GF-D8 (cell line): Measurements from ENCODE around the gene TNFAIP1.

Source experiments
- DNase-seq: peaks from one replicate; lab custom pipeline; 2025; lab: John Stamatoyannopoulos, UW

TNFAIP1 gene

GRCh38 chr17:28371245-28372202 lies 36.0 kb downstream of the TNFAIP1 start, which contains the start of gene SARM1:
SARM1 (plus strand) TSS chr17:28371694; CDS start chr17:28372033, 339 bp downstream.
- no peak for DNase-seq

DNA sequence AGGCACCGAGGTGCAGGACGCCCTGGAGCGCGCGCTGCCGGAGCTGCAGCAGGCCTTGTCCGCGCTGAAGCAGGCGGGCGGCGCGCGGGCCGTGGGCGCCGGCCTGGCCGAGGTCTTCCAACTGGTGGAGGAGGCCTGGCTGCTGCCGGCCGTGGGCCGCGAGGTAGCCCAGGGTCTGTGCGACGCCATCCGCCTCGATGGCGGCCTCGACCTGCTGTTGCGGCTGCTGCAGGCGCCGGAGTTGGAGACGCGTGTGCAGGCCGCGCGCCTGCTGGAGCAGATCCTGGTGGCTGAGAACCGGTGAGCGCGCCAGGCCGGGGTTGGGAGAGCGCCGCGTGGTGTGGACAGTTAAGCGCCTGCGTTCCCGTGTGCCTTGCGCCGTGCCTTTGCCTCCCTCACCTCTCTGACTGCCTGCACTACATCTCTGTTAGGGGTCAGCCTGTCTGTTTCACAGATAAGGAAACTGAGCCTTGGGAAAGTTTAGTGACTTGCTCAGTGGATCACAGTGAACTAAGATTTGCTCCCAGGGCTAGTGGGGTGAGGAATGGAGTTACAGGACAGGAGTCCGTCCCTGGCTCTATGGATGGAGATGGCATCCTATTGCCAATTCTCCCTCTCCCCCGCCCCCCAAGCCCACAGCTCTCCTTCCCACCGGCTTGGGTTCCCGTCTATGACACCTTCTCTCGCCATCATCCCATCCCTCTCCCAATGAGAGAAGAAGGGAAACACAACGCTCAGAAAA lies 36.8 kb downstream of the TNFAIP1 start:
- no peak for DNase-seq

- no peak for DNase-seq
Measured at GRCh38 chr17:28372945-28373274, 37.3 kb downstream of the TNFAIP1 start.

- DNase-seq: no peak
Measured at GRCh38 chr17:28379814-28380801, 44.5 kb downstream of the TNFAIP1 start.

- no peak for DNase-seq
Measured at GRCh38 chr17:28381141-28381825, 45.7 kb downstream of the TNFAIP1 start.

DNA sequence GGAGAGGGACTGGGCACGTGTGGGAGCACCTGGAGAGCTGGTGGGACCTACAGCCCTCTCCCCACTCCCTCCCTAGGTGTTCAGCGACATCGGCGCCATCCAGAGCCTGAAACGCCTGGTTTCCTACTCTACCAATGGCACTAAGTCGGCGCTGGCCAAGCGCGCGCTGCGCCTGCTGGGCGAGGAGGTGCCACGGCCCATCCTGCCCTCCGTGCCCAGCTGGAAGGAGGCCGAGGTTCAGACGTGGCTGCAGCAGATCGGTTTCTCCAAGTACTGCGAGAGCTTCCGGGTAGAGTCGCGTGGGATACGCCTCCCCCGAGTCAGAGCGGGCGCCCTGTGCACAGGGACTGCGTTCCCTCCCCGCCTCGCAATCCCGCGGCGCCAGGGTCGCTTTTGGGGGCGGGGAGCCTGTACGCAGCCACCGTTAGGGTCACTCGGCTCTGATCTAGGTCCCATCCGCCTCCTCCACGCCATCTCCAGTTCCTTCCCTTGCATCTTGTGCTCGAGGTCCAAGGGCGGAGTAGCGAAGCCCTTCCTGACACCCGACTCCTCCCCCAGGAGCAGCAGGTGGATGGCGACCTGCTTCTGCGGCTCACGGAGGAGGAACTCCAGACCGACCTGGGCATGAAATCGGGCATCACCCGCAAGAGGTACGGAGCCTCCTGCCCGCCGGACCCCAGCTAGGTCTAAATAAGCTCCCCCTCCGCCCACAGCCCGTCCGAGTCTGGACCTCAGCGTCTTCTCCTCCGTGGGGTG lies 48.9 kb downstream of the TNFAIP1 start:
- DNase-seq: no peak

DNA sequence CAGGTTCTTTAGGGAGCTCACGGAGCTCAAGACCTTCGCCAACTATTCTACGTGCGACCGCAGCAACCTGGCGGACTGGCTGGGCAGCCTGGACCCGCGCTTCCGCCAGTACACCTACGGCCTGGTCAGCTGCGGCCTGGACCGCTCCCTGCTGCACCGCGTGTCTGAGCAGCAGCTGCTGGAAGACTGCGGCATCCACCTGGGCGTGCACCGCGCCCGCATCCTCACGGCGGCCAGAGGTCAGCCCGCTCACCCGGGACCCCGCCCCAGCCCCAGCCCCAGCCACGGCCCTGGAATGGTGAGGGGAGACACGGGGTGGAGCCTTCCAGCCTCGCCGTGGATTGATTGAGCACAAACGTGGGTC lies 49.5 kb downstream of the TNFAIP1 start:
- DNase-seq: no peak

GRCh38 chr17:28385406-28385805 lies 49.8 kb downstream of the TNFAIP1 start:
- DNase-seq: no peak

DNA sequence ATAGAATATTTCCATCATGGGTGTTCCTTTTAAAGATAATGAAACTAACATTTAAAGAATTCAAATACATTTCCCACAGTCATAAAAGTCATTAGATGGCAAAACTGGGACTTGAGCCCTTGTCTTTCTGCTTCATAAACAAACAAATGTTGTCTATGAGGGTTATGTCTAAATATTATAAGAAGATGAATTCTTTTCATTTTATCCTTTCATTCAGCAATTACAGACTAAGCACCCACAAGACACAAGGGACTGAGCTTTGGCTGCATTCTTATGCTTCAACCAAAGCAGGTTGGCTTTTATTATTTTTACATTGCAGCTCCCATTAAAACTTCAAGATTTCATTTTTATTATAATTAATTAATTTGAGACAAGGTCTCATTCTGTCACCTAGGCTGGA lies 50.8 kb downstream of the TNFAIP1 start:
- DNase-seq: no peak

DNA sequence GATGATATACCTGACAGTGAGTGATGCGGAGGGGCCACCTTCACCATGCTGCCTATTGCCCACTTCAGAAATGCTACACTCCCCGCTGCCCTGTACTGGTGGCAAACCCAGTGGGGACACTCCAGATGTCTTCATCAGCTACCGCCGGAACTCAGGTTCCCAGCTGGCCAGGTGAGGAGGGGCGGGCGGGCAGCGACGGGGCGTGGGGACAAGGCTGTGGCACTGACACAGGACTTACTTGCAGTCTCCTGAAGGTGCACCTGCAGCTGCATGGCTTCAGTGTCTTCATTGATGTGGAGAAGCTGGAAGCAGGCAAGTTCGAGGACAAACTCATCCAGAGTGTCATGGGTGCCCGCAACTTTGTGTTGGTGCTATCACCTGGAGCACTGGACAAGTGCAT lies 52.5 kb downstream of the TNFAIP1 start:
- no peak for DNase-seq

DNA sequence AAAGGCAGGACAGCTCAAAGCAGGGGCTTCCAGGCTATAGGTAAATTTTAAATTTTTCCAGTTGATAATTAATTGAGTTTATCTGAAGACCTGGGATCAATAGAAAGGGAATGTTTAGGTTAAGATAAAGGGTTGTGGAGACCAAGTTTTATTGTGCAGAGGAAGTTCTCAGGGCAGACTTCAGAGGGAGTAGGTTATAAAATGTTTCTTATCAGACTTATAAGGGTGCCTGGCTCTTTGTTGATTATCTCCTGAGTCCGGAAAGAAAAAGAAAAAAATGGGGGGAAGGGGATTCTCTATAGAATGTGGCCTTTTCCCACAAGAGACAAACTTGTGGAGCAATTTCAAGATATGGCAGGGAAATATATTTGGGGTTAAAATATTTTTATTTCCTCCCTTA lies 54.6 kb downstream of the TNFAIP1 start:
- no peak for DNase-seq

DNA sequence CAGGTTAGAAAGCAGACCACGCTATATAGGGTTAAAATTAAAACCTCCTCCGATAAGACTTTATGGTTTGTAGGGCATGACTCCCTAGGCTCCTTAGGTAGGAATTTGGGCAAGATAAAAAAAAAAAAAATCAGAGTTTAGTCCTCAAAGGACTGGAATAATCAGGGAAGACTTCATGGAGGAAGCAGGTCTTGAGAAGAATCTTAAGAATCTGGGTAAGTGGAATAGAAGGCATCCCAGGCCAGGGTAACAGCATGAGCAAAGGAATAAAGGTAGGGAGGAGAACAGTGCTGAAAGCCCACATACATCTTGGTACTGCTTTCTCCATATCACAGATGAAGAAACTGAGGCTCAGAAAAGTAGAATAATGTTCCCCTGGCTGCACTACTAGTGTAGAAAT lies 55.0 kb downstream of the TNFAIP1 start:
- no peak for DNase-seq

- DNase-seq: no peak
Measured at GRCh38 chr17:28390984-28391383, 55.4 kb downstream of the TNFAIP1 start.

- no peak for DNase-seq
Measured at GRCh38 chr17:28391401-28391800, 55.8 kb downstream of the TNFAIP1 start.

DNA sequence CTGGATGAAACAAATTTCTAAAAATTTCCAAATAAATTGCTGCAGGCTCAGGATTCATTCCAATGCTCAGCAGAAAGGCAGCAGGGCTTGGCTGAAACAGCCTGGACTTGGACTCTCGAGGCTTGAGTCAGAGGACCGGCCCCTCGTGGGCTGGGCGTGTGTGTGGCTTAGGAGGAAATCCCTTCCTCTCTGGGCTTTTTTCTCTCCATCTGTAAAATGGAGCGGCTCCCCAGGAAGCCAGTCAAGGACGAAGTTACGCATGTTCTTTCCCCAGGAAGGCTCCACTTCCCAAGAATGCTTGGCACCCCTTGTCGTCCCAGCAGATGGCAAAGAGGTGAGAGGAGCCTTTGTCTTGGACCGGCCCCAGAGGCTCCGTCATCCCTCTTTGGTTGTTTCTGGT lies 56.9 kb downstream of the TNFAIP1 start:
- DNase-seq: no peak

DNA sequence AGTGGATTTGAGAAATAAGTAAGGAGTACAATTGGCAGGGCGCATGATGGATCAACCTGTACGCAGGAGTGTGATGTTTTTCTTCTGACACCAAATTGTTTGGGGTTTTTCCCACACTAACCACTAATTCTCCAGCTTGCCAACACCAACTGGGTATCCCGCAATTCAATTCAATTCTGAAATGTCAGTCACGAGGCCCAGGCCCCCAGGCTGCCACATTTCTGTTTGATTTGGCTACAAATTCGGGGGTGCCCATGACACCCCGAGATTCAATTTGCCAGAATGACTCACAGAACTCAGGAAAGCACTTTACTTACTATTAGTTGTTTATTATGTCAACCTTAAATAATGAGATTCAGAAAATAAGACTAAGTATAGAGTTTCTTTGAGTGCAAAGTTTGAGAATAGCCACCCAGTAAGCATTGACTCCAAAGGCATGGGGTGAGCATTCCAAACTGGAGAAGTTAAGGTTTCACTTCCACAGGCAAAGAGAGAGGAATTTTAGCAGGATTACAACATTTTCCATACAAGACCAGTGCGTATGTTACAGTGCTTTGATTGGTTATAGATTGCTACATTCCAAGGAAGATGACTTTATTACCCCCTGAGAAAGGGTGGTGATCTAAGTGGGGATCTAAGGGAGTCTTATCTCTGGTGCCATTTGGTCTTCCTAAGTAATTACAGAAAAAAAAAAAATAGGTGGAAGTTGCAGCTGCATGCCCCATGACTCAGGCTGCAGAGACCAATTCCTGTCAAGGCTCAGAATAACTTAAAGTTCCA lies 59.0 kb downstream of the TNFAIP1 start:
- DNase-seq: no peak

GRCh38 chr17:28395426-28395825 lies 59.9 kb downstream of the TNFAIP1 start:
- no peak for DNase-seq

GRCh38 chr17:28395968-28396367 lies 60.4 kb downstream of the TNFAIP1 start:
- no peak for DNase-seq
